Umbilical cord (tissue), 2 donors: ENCODE measurements around the gene CYSRT1. TPM values are rescaled to one million over a fixed set of nuclear protein-coding genes. Genes with fewer than 3 reads are reported as not detected.

Source experiments
- DNase-seq: peaks from one replicate; pipeline ENCODE4 v3.0.0-alpha.2; 2015; ENCODE audit warnings: low spot score
- total RNA-seq: library from RNA; depleted of rRNA; stranded (reverse); fragments of >200 nt; gene quantifications from one replicate; pipeline ENCODE4 v1.2.3, GENCODE V29; 2014; ENCODE audit warnings: low replicate concordance; ENCODE audit not compliant: insufficient read depth

CYSRT1 gene
- total RNA-seq, 1 donor from 2014 or later, result 0.96 TPM

DNA sequence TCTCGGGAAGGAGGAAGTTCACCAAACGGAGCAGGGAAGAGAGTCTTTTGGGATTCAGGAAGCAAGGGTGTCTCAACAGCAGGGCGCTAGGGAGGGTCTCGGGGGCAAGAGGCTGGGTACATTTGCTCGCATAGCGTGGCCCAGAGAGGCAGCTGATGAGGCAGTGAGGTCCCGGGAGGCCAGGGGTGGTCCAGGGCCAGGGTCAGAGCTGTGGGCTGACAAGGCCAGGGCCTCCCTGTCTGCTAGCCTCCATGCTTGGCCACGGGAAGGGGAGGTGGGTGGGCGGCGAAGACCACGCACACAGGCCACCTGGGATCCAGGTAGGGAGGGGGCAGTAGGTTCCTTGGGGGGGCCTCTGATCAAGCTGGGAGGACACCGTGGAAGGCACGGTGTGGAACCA lies 13.4 kb upstream of the CYSRT1 start:
- no peak for DNase-seq

- no peak for DNase-seq
Measured at GRCh38 chr9:137212520-137212919, 12.5 kb upstream of the CYSRT1 start.

- DNase-seq, result no peak
Measured at GRCh38 chr9:137213160-137214060, 11.6 kb upstream of the CYSRT1 start.

DNA sequence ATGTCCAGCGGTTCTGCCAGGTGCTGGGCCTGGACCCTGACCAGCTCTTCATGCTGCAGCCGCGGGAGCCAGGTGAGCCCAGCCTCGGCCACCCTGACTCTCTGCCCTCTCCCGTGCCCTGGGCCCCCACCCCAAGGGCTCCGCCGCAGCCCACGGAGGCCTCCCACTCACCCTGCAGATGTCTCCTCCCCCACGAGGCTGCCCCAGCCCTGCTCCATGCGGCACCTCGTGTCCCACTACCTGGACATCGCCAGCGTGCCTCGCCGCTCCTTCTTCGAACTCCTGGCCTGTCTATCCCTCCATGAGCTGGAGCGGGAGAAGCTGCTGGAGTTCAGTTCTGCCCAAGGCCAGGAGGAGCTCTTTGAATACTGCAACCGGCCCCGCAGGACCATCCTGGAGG lies 10.4 kb upstream of the CYSRT1 start:
- no peak for DNase-seq

GRCh38 chr9:137215196-137215986 lies 9.6 kb upstream of the CYSRT1 start:
- DNase-seq, result no peak

- DNase-seq, result no peak
Measured at GRCh38 chr9:137216188-137216965, 8.6 kb upstream of the CYSRT1 start.

GRCh38 chr9:137217276-137218211 lies 7.4 kb upstream of the CYSRT1 start:
- DNase-seq, result peak; percentile 29

GRCh38 chr9:137218212-137218753 lies 6.7 kb upstream of the CYSRT1 start:
- DNase-seq, result no peak

DNA sequence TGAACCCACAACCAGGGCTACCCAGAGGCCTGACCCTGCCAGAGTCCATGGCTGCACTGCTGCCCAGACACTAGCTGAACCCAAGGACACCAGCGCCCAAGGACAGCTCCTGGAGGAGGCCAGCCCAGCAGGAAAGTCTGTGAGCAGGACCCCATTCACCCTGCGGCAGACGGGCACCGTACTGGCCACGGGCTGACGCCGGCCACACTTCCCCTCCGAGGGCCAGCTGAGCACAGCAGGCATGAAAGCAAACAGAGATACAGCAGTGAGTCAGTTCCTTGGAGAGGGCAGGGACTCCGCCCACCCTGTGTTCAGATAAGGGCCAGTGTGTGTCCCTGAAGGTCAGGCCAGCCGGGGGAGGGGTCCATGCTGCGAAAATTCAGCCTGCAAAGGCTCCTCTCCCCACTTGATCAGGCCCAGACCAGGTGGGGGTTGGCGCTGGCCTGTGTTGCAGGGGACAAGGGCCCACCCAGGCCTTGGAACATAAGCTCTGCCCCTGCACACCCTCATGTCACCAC lies 6.2 kb upstream of the CYSRT1 start:
- DNase-seq, result no peak

DNA sequence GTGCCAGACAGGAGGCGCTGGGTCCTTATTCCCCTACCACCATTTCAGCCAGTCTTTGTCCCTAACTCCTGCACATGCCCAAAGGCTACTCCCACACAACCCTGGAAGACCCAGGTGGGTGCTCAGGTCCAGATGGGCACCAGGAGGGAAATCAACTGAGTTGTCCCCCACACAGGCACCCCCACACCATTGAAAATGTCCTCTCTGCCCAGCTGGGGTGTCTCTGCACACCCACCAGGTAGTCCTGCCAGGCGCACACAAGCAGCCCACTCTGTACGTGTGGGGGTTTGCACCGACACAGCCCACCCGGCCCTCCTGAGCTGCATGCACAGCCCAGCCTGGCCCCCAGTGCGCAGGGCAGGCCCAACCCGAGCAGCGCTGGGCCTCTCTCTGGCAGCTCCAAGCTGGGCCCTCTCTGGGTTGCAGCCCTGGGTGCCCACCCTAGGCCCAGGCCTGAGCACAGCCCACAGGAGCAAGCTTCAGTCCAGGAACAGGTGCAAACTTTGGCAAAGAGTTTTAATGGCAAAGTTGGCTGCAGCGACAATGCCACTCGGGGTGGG lies 5.1 kb upstream of the CYSRT1 start:
- no peak for DNase-seq

DNA sequence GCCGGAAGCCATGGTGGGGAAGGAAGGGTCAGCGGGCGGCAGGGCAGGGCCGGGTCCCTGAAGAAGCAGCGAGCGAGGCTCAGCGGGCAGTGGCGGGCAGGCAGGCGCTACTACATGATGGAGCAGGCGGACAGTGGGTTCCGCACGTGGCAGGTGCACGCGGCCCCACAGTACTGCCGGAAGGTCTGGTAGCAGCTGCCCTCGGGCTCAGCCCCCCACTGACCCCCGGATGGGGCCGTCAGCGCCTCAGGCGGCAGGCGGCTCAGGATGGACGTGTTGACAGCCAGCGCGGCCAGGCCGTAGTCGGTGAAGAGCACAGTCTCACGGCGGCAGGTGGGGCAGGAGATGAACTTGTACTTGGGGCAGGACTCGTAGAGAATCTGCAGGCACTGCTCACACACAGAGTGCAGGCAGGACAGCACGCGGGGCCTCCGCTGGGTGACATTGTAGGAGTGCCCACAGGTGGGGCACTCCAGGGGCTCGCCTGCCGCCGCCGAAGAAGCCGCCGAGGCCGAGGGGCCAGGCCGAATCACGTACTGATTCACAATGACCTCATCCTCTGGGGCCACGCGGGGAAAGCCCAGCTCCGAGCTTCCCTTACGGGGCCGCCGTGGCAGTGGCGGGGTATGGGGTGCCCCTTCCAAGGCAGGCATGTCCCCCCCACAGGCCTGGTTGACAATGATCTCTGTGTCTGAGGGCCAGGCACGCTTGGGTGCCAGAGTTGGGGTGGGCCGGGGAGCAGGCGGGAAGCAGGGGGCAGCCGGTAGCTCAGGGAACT lies 4.5 kb upstream of the CYSRT1 start:
- no peak for DNase-seq

DNA sequence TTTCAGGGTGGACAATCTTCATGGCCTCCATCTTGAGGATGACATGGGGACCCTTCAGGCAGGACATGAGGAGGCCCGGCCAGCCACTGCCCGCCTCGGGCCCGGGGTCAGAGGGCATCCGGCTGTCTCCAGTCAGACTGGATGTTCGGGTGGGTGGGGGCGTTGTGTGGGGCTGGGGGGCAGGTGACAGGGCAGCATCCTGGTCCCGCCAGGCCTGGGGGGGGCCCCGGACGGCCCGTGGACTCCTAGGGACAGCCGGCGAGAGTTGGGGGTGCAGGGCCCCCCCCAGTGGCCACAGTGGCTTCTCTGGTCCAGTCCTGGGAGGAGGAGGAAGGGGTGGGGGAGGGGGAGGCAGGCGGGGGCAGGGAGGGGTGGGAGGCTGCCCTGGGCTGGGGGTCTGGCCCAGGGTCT lies 3.9 kb upstream of the CYSRT1 start:
- no peak for DNase-seq

DNA sequence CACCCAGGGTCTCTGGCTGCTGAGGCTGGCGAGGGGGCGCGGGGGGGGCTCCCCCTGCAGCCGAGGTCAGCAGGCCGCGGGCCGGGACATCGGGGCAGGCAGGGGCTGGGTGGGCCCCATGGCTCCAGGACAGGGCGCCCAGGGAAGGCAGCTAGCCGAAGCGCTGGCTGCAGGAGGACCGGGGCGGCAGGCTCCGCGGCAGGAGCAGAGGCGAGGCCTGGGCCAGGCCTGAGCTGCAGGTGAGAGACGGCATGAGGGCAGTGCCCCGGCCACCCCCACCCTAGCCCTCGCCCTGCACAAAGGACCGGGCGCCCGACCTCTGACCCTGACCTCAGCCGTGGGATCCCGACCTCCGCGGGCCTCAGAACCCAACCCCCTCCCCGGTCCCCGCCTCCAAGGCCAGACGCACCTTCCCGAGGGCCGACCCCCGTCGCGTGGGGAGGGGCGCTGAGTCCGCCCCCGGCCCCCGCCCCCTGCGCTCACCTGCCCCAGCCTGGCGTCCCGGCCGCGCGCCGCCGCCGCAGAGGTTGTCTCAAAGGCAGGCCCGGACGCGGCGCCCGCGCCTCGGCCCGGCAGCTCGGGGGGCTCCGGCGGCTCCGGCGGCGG lies 3.4 kb upstream of the CYSRT1 start:
- no peak for DNase-seq

DNA sequence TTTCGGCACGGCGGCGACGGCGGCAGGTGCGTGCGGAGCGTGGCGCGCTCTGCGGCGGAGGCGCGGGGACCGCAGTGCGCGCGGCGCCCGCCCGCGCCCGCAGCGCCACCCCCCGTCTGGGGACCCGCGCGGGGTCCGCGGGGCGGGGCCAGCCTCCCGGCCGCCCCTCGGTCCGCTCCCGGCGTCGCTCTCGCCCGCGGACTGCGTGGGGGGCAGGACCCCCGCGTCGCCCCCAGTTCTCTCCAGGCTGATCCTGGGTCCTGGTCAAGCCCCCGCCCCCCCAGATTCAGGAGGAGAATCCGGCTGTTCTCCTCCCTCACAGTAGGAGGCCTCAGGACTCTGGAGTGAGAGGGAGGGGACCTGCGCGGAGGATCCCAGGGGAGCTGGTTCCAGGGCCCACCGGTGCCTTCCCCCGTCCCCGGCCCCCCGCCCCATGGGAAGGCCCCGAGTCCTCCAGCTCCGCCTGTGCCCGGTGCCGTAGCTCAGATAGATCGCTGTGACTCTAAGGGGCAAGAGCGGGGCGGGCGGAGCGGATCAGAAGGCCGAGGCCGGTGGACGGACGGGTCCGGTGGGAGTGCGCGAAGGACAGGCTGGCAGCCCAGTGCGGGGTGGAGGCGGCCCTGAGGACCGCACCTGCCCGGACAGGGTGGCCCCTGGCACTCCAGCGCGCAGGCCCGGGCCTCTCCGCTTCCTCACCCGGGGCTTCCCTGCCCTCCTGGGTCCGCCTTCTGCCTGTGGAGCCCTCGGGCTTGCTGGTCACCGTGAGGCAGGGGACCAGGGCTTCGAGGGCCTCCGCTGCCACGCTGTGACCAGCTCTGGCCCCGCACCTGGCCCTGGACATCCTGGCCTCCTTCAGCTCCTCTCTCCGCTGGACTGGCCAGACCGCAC lies 2.5 kb upstream of the CYSRT1 start, which contains the start of gene RNF208:
TSS of gene RNF208 (minus strand) at position 51 of the 888 bp plus-strand sequence. CDS start 1,028 bp downstream, outside the sequence.
- no peak for DNase-seq

- peak; percentile 98 for DNase-seq
Measured at GRCh38 chr9:137223078-137223970, 1.6 kb upstream of the CYSRT1 start.

DNA sequence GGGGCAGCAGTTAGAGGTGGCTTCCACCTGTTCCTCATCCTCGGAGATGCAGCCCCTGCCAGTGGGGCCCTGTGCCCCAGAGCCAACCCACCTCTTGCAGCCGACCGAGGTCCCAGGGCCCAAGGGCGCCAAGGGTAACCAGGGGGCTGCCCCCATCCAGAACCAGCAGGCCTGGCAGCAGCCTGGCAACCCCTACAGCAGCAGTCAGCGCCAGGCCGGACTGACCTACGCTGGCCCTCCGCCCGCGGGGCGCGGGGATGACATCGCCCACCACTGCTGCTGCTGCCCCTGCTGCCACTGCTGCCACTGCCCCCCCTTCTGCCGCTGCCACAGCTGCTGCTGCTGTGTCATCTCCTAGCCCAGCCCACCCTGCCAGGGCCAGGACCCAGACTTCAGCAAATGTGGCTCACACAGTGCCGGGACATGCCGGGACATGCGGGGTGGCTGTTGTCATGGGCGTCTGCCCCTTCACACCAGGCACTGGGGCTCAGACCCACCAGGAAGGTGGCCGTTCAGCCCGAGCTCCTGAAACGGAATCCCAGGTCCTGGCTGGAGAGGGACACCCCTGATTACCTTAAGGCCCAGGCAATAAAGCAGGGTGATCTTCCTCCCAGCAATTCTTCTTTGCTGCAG lies 841 bp downstream of the CYSRT1 start:
- no peak for DNase-seq
